HG02943 (cell line): ENCODE results near the gene AUTS2.

Source experiments
- ATAC-seq: cut with Tn5 transposase; IDR thresholded peaks from one replicate; pipeline ENCODE4 v1.9.1; 2021; ENCODE audit warnings: mild to moderate bottlenecking, low read depth, moderate library complexity; ENCODE audit not compliant: unreplicated experiment

AUTS2 gene

GRCh38 chr7:70040970-70041766 is 442.9 kb downstream of the AUTS2 start:
- ATAC-seq: no peak

GRCh38 chr7:70042533-70042932 is 444.3 kb downstream of the AUTS2 start:
- ATAC-seq: no peak

GRCh38 chr7:70043015-70043538 is 444.8 kb downstream of the AUTS2 start:
- no peak for ATAC-seq

- no peak for ATAC-seq
These were observed 445.8 kb downstream of the AUTS2 start for GRCh38 chr7:70044064-70044463.

GRCh38 chr7:70044525-70044924 is 446.2 kb downstream of the AUTS2 start:
- no peak for ATAC-seq

GRCh38 chr7:70044981-70045380 is 446.7 kb downstream of the AUTS2 start:
- no peak for ATAC-seq

- ATAC-seq: no peak
These were observed 449.1 kb downstream of the AUTS2 start for GRCh38 chr7:70047384-70047783.

- no peak for ATAC-seq
These were observed 449.7 kb downstream of the AUTS2 start for GRCh38 chr7:70047891-70048448.

- no peak for ATAC-seq
These were observed 453.5 kb downstream of the AUTS2 start for GRCh38 chr7:70051726-70052125.

- ATAC-seq: no peak
These were observed 454.4 kb downstream of the AUTS2 start for GRCh38 chr7:70052691-70053090.

- no peak for ATAC-seq
These were observed 455.1 kb downstream of the AUTS2 start for GRCh38 chr7:70053421-70053820.

- ATAC-seq: no peak
These were observed 455.7 kb downstream of the AUTS2 start for GRCh38 chr7:70053989-70054388.

GRCh38 chr7:70056363-70056762 is 458.1 kb downstream of the AUTS2 start:
- no peak for ATAC-seq

- ATAC-seq: no peak
These were observed 462.2 kb downstream of the AUTS2 start for GRCh38 chr7:70060298-70061068.

GRCh38 chr7:70063371-70063770 is 465.1 kb downstream of the AUTS2 start:
- ATAC-seq: no peak

- ATAC-seq: no peak
These were observed 465.7 kb downstream of the AUTS2 start for GRCh38 chr7:70063927-70064326.

- ATAC-seq: no peak
These were observed 468.6 kb downstream of the AUTS2 start for GRCh38 chr7:70066844-70067243.

- no peak for ATAC-seq
These were observed 470.3 kb downstream of the AUTS2 start for GRCh38 chr7:70068531-70068930.

- no peak for ATAC-seq
These were observed 471.7 kb downstream of the AUTS2 start for GRCh38 chr7:70069977-70070376.

- ATAC-seq: no peak
These were observed 473.5 kb downstream of the AUTS2 start for GRCh38 chr7:70071766-70072165.

- no peak for ATAC-seq
These were observed 473.9 kb downstream of the AUTS2 start for GRCh38 chr7:70072220-70072619.
